Fibroblast of pulmonary artery (primary cell): ENCODE results near the gene PDZD2.

Source experiments
- DNase-seq: peaks from one replicate; pipeline ENCODE4 v3.0.0-alpha.2; 2010; ENCODE audit warnings: low read depth
- H3K4me3 ChIP-seq: replicated peaks from 2 replicates; pipeline ENCODE4 v1.5.1; 2011; ENCODE audit warnings: low read depth, mild to moderate bottlenecking, control low read depth, low read length, moderate library complexity
- CTCF ChIP-seq: IDR thresholded peaks from 2 replicates; pipeline ENCODE4 v1.5.1; 2011; ENCODE audit warnings: mild to moderate bottlenecking, control low read depth, low read length, inconsistent platforms; ENCODE audit errors: missing control alignments

The PDZD2 gene

GRCh38 chr5:31847354-31847753 is 208.4 kb downstream of the PDZD2 start:
- no peak overlapping the region for H3K4me3 ChIP-seq
- no peak for DNase-seq
- no peak for TF ChIP-seq CTCF

- TF ChIP-seq CTCF, result no peak
These were observed 212.2 kb downstream of the PDZD2 start for GRCh38 chr5:31850981-31851689.

GRCh38 chr5:31853398-31854135 is 214.6 kb downstream of the PDZD2 start:
- DNase-seq, result no peak
- TF ChIP-seq CTCF, result no peak
- no peak overlapping the region for H3K4me3 ChIP-seq

More at GRCh38 chr5:31850981-31851689, 212.2 kb downstream of the PDZD2 start:
- DNase-seq, result no peak
- no peak overlapping the region for H3K4me3 ChIP-seq

- peak; percentile 31 for DNase-seq
- peak overlapping the region; percentile 55 for H3K4me3 ChIP-seq
These were observed 215.5 kb downstream of the PDZD2 start for GRCh38 chr5:31854181-31855133.

GRCh38 chr5:31855134-31856040 is 216.5 kb downstream of the PDZD2 start:
- H3K4me3 ChIP-seq, result peak overlapping the region; percentile 55
- peak; percentile 7 for DNase-seq
- peak; percentile 18 for TF ChIP-seq CTCF

More at GRCh38 chr5:31854181-31855133, 215.5 kb downstream of the PDZD2 start:
- TF ChIP-seq CTCF, result no peak

GRCh38 chr5:31859096-31859495 is 220.2 kb downstream of the PDZD2 start:
- no peak overlapping the region for H3K4me3 ChIP-seq
- DNase-seq, result no peak
- no peak for TF ChIP-seq CTCF
